GM15510 (cell line): ENCODE data around the gene TMC4.

Source experiments
- POLR2A ChIP-seq: IDR thresholded peaks from 3 replicates; pipeline ENCODE4 v1.6.1; 2011; ENCODE audit warnings: borderline replicate concordance; ENCODE audit not compliant: insufficient read length; ENCODE audit errors: extremely low read depth

The TMC4 gene

GRCh38 chr19:54159352-54160181 is 13.4 kb downstream of the TMC4 start, which contains the start of gene LENG1:
LENG1 (minus strand) TSS chr19:54159721; CDS start chr19:54159695, 26 bp downstream.
- peak; percentile 80 for TF ChIP-seq POLR2A

DNA sequence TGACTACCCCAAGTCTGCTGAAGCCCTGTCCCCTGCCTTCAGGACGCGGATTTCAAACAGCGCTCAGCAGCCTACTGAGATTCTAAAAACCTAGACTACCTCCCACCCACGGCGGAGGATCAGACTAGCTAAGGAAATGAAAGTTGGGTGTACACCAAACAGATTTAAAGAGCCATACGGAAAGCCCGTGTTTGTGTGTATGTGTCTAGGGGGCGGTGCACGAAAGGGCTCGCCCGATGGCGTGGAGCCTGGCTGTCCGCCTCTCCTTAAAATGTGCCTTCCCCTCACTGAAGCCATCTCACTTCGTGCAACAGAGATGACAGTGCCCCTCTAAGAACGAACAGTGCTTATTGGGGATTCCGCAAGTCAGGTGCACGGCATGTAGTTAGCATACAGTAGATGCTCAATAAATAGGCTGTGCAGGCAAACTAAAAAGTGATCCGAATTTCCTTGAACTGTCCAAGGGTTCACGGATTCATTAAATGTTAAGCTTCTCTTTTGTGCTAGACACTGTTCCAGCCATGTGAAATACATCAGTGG is 14.1 kb downstream of the TMC4 start:
- TF ChIP-seq POLR2A = no peak

DNA sequence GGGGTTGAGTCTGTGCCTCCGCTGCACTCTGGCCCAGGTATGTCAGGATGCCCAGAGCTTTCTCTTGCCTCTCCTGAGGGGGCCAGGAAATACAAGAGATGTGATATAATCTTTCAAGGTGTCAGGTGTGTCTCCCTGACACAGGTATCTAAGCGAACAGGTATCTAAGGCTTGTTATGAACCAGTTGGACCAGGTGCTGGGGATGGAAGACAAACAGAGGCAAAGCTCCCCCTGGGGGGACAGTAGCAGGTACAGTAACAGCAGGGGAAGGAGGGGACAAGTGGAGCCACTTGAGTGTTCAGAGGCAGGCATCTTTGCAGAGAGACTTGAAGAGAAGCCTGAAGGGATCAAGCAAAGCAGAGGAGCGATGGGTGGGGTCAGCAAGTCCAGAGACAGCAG is 16.0 kb downstream of the TMC4 start:
- no peak for TF ChIP-seq POLR2A

- peak; percentile 21 for TF ChIP-seq POLR2A
Measured at GRCh38 chr19:54156490-54156889, 16.5 kb downstream of the TMC4 start.

- TF ChIP-seq POLR2A = no peak
Measured at GRCh38 chr19:54155694-54156093, 17.3 kb downstream of the TMC4 start.

GRCh38 chr19:54154603-54155345 is 18.2 kb downstream of the TMC4 start:
- no peak for TF ChIP-seq POLR2A

DNA sequence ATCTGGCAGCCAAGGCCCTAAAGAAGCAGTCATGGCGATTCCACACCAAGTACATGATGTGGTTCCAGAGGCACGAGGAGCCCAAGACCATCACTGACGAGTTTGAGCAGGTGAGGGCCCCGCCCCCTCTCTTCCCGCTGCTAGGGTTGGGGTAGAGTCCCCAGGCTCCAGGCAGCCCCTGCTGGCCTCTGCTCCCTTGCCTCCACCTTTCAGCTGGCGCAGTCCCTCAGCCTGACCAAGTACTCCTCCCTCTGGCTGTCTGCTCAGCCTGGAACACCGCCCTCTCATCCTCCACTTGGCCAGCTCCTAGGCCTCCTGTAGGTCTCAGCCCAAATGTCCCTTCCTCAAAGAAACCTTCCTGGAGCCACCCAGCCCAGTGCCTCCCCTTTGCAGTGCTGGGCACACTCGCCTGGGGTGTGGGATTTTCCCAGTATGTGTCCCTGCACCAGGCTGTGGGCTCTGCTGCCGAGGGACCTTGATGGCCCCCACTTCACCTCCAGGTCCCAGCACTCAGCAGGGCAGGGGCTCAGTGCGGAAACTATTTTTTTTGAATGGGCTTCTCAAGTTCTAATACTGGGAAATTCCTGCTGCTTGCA is 19.1 kb downstream of the TMC4 start:
- TF ChIP-seq POLR2A = no peak

DNA sequence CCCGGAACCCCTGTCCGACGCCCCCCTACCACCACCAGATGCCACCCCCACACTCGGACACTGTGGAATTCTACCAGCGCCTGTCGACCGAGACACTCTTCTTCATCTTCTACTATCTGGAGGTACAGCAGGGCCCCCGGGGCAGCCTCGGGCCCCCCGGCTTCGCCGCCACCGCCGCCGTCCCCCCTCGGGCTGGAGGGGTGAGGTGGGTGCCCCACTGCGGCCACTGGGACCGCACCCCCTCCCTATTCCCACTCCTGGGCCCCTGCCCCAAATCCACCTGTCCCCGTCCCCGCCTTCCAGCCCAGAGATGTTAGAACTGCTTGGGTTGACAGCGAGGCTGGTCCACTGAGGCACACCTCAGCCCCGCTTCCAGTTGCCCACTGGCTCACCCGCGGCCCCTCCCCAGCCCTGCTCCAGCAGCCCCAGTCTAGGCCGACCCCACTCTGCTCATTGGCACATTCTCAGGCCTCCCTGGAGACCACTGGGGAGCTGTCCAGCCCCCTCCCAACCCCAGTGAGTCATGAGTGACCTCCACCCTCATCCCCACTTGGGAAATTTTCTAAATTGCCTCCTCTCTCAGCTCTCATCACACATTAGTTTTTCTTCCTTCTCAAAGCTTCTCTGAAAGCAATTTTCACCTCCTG is 20.0 kb downstream of the TMC4 start:
- TF ChIP-seq POLR2A = no peak

DNA sequence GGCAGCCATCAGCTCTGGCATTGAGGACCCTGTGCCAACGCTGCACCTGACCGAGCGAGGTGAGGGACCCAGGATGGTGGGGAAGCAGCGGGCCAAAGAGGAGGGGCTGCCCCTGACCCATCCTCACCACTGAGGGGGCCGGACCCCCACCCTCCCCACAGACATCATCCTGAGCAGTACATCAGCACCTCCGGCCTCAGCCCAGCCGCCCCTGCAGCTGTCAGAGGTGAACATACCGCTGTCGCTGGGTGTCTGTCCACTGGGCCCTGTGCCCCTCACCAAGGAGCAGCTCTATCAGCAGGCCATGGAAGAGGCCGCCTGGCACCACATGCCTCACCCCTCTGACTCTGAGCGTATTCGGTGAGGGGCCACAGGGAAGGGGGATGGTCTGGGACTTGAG is 20.7 kb downstream of the TMC4 start:
- TF ChIP-seq POLR2A = no peak

DNA sequence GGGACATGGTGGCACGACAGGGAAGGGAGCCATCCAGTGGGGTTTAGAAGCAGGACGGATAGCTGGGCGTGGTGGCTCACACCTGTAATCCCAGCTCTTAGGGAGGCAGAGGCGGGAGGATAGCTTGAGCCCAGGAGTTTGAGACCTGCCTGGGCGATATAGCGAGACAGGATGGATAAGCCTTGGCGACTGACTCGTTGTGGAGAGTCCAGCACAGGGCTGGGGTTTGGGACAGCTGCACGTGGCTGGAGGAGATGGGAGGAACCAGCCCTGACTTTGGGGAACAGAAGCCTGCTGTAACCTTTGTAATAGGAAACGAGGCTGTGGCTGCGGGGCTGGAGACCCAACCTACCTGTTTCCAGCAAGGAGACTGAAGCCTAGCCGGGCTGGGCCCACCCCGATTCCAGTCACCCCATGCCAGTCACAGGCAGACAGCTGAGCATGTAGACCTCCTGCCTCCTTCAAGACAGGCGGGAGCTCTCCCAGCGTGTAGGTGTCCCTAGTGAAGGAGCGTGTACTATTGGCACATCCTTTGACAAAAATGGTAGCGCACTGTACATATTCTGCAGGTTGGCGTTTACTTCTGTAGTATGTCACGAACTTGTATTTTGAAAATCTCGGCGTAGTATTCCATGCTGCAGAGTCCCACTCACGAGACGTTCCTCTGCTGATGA is 21.5 kb downstream of the TMC4 start:
- no peak for TF ChIP-seq POLR2A

DNA sequence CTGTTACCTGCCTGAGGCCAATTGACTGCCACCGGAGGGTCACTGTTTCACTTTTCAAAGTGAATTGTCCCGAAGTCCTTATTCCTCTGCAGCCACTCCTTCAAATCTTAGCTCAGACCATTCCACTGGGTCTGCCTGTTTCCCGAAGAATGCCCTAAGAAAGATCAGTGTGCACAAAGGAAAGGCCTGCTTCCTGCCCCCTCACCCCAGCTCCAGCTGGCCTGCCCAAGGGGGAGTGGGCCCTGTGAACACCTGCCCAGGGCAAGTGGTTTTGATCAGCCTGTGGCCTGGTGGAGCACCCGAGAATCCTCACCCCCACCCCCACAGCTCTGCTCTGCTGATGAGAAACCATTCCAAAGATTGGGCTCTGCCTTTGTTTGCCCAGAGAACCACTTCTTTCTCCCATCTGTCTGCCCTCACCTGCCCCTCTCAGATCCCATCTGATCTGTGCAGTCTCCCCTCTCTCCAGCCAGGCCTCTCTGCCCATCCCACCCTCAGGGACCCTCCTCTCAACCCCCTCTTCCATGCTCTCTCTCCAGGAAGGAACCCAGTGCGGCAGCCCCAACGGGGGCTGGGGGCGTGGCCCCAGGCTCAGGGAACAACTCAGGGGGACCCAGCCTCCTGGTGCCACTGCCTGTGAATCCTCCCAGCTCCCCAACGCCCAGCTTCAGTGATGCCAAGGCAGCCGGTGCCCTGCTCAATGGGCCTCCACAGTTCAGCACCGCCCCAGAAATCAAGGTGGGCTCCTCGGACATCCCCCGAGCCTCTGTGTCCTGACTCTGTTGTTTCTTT is 23.7 kb downstream of the TMC4 start:
- no peak for TF ChIP-seq POLR2A

DNA sequence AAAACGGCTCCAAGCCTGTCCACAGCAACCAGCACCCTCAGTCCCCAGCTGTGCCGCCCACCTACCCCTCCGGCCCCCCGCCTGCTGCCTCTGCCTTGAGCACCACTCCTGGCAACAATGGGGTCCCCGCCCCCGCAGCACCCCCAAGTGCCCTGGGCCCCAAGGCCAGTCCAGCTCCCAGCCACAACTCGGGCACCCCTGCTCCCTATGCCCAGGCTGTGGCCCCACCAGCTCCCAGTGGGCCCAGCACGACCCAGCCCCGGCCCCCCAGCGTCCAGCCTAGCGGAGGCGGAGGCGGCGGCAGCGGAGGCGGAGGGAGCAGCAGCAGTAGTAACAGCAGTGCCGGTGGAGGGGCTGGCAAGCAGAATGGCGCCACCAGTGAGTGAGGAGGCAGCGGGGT is 24.8 kb downstream of the TMC4 start:
- TF ChIP-seq POLR2A = no peak

GRCh38 chr19:54147676-54148075 is 25.3 kb downstream of the TMC4 start:
- no peak for TF ChIP-seq POLR2A
